Activated B cell treated with CpG ODN at 0.5 μM for 24 hours (primary cell): ENCODE results near the gene EIF4A3. TPM values are rescaled to one million over a fixed set of nuclear protein-coding genes. Genes with fewer than 3 reads are reported as not detected.

ENCODE experiments used
- ATAC-seq: fragments of 200-7000 bp; cut with Tn5 transposase; one replicate; pipeline ENCODE4 v1.10.0; 2021; ENCODE audit warnings: low read depth, mild to moderate bottlenecking, moderate library complexity
- CTCF ChIA-PET: fragments of 350-600 bp; sonication (Branson Sonifier 250); formaldehyde crosslinking; loops from one replicate; lab custom pipeline; 2021; ENCODE audit warnings: antibody characterized with exemption; lab: Charles Lee
- POLR2A ChIA-PET: fragments of 350-600 bp; sonication (Branson Sonifier 250); formaldehyde crosslinking; loops from one replicate; lab custom pipeline; 2021; ENCODE audit warnings: antibody characterized with exemption; lab: Charles Lee
- DNase-seq: peaks from one replicate; pipeline ENCODE4 v3.0.0; 2022
- H3K27ac Mint-ChIP-seq: one replicate; pipeline ENCODE4 v1.8.0; 2020; ENCODE audit warnings: mixed read lengths
- H3K27me3 Mint-ChIP-seq: one replicate; pipeline ENCODE4 v1.8.0; 2021; ENCODE audit warnings: mixed read lengths
- H3K36me3 Mint-ChIP-seq: one replicate; pipeline ENCODE4 v1.8.0; 2021; ENCODE audit warnings: low read depth, mixed read lengths
- H3K4me1 Mint-ChIP-seq: one replicate; pipeline ENCODE4 v1.8.0; 2021; ENCODE audit warnings: mixed read lengths
- H3K4me3 Mint-ChIP-seq: one replicate; pipeline ENCODE4 v1.8.0; 2020; ENCODE audit warnings: mild to moderate bottlenecking, mixed read lengths
- H3K9me3 Mint-ChIP-seq: one replicate; pipeline ENCODE4 v1.8.0; 2020; ENCODE audit warnings: mixed read lengths
- CTCF ChIP-seq: fragments of 200-600 bp; IDR thresholded peaks from one replicate; pipeline ENCODE4 v1.8.0; 2022; ENCODE audit warnings: antibody characterized with exemption, mild to moderate bottlenecking
- intact Hi-C: fragments of 100-400 bp; cut with micrococcal nuclease; formaldehyde crosslinking; loops from one replicate; pipeline ENCODE4 v1.15.1; 2024
- total RNA-seq: library from RNA; stranded (reverse); gene quantifications from 2 replicates; pipeline ENCODE4 v1.2.3, GENCODE V29; 2022

The EIF4A3 gene
- total RNA-seq, 1 donor from 2014 or later = 88.1 TPM

DNA sequence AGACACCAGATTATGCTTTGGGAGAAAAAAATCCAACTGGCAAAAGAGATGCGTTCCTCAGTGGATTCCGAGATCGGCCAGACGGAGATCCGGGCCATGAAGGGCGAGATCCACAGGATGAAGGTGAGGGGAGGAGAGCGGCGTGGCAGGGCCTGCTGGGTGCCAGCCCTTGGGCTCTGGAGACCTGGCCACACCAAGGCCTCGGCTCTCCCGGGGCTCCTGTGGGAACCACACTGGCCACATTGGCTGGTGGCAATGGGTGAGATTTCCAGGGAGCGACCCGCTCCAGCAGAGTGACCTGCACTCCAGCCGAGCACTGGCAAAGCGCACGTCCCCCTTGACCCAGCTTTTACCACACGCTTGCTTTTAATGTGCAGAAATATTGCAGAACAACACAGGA lies 57.2 kb downstream of the EIF4A3 start:
- no peak overlapping the region for H3K27ac Mint-ChIP-seq
- ChIA-PET CTCF (no interaction called here), POLR2A (no interaction called here)
- no peak for TF ChIP-seq CTCF
- no peaks in the 10 kb centered on the region for H3K9me3 Mint-ChIP-seq
- H3K4me1 Mint-ChIP-seq = no peaks in the 10 kb centered on the region
- H3K27me3 Mint-ChIP-seq = peaks cover 2% of the 10 kb centered on the region
- intact Hi-C loops = no loop called here
- no peaks in the 10 kb centered on the region for H3K36me3 Mint-ChIP-seq
- DNase-seq = no peak
- no peak overlapping the region for H3K4me3 Mint-ChIP-seq
- ATAC-seq = no peak

- DNase-seq (no peak), ATAC-seq (no peak)
- Mint-ChIP-seq H3K4me1 (peaks cover 2% of the 10 kb centered on the region), H3K27me3 (peaks cover 2% of the 10 kb centered on the region), H3K36me3 (no peaks in the 10 kb centered on the region), H3K4me3 (no peak overlapping the region), H3K27ac (no peak overlapping the region), H3K9me3 (no peaks in the 10 kb centered on the region)
- POLR2A ChIA-PET = interaction anchor here (1.3 kb wide), 1 partner anchor 14 kb away, joined by 3 read pairs; the partner anchor contains the start of gene GAA
- intact Hi-C loops = no loop called here
- CTCF ChIA-PET = interaction anchor here (1.4 kb wide), 1 partner anchor 298 kb away, joined by 4 read pairs; no protein-coding TSS in a partner anchor
- no peak for TF ChIP-seq CTCF
These were observed 59.3 kb downstream of the EIF4A3 start for GRCh38 chr17:80087346-80088265.

GRCh38 chr17:80086616-80087015 lies 60.3 kb downstream of the EIF4A3 start:
- POLR2A ChIA-PET = interaction anchor here (1.3 kb wide), 1 partner anchor 15 kb away, joined by 3 read pairs; the partner anchor contains the start of gene GAA
- intact Hi-C loops = no loop called here
- Mint-ChIP-seq H3K27ac (no peak overlapping the region), H3K4me1 (peaks cover 2% of the 10 kb centered on the region), H3K27me3 (peaks cover 2% of the 10 kb centered on the region), H3K4me3 (no peak overlapping the region), H3K36me3 (no peaks in the 10 kb centered on the region), H3K9me3 (no peaks in the 10 kb centered on the region)
- no peak for TF ChIP-seq CTCF
- ATAC-seq = no peak
- CTCF ChIA-PET = interaction anchor here (1.4 kb wide), 1 partner anchor 297 kb away, joined by 4 read pairs; no protein-coding TSS in a partner anchor
- no peak for DNase-seq

- POLR2A ChIA-PET = no interaction called here
- no peak for ATAC-seq
- H3K36me3 Mint-ChIP-seq = no peaks in the 10 kb centered on the region
These were observed 60.8 kb downstream of the EIF4A3 start for GRCh38 chr17:80086081-80086480.

More at GRCh38 chr17:80086081-80086480, 60.8 kb downstream of the EIF4A3 start:
- Mint-ChIP-seq H3K27me3 (peaks cover 2% of the 10 kb centered on the region), H3K4me1 (peaks cover 2% of the 10 kb centered on the region), H3K9me3 (no peaks in the 10 kb centered on the region), H3K27ac (no peak overlapping the region), H3K4me3 (no peak overlapping the region)
- intact Hi-C loops = no loop called here
- no peak for DNase-seq
- TF ChIP-seq CTCF = no peak
- CTCF ChIA-PET = interaction anchor here (1.4 kb wide), 1 partner anchor 297 kb away, joined by 4 read pairs; no protein-coding TSS in a partner anchor
